Activated naive CD8-positive, alpha-beta T cell treated with anti-CD3 and anti-CD28 coated beads for 36 hours (primary cell): ENCODE measurements around the gene SMARCAL1. TPM values are rescaled to one million over a fixed set of nuclear protein-coding genes. Genes with fewer than 3 reads are reported as not detected.

ENCODE experiments used
- DNase-seq: peaks from one replicate; pipeline ENCODE4 v3.0.0; 2021
- H3K27ac Mint-ChIP-seq: one replicate; pipeline ENCODE4 v1.8.0; 2022; ENCODE audit warnings: mild to moderate bottlenecking, moderate library complexity, mixed read lengths
- H3K27me3 Mint-ChIP-seq: one replicate; pipeline ENCODE4 v1.8.0; 2022; ENCODE audit warnings: mild to moderate bottlenecking, mixed read lengths
- H3K36me3 Mint-ChIP-seq: one replicate; pipeline ENCODE4 v1.8.0; 2021; ENCODE audit warnings: mild to moderate bottlenecking, mixed read lengths
- H3K4me1 Mint-ChIP-seq: one replicate; pipeline ENCODE4 v1.8.0; 2021; ENCODE audit warnings: mixed read lengths
- H3K4me3 Mint-ChIP-seq: one replicate; pipeline ENCODE4 v1.8.0; 2022; ENCODE audit warnings: mild to moderate bottlenecking, moderate library complexity, mixed read lengths
- H3K9me3 Mint-ChIP-seq: one replicate; pipeline ENCODE4 v1.8.0; 2022; ENCODE audit warnings: mixed read lengths
- total RNA-seq, 2 experiments: library from RNA; stranded (reverse); gene quantifications; one replicate each; pipeline ENCODE4 v1.2.3, GENCODE V29; 2021

SMARCAL1 gene
- total RNA-seq, 2 experiments from 2014 or later: 22.4 to 25.3 TPM

GRCh38 chr2:216385478-216385877 is 26.8 kb upstream of the SMARCAL1 start:
- Mint-ChIP-seq H3K9me3 (no peaks in the 10 kb centered on the region), H3K27me3 (no peaks in the 10 kb centered on the region), H3K4me1 (peaks cover 17% of the 10 kb centered on the region), H3K4me3 (no peak overlapping the region), H3K27ac (no peak overlapping the region), H3K36me3 (no peaks in the 10 kb centered on the region)
- no peak for DNase-seq

- H3K4me3 Mint-ChIP-seq: no peak overlapping the region
- H3K9me3 Mint-ChIP-seq: no peaks in the 10 kb centered on the region
- H3K4me1 Mint-ChIP-seq: peaks cover 17% of the 10 kb centered on the region
- no peak overlapping the region for H3K27ac Mint-ChIP-seq
- DNase-seq: no peak
- no peaks in the 10 kb centered on the region for H3K27me3 Mint-ChIP-seq
- H3K36me3 Mint-ChIP-seq: no peaks in the 10 kb centered on the region
Observed at GRCh38 chr2:216387262-216387661, 25.0 kb upstream of the SMARCAL1 start.

GRCh38 chr2:216388046-216388884 is 24.0 kb upstream of the SMARCAL1 start:
- Mint-ChIP-seq H3K9me3 (no peaks in the 10 kb centered on the region), H3K27ac (peak overlapping the region; percentile 80), H3K4me3 (no peak overlapping the region), H3K27me3 (no peaks in the 10 kb centered on the region), H3K36me3 (no peaks in the 10 kb centered on the region), H3K4me1 (peaks cover 17% of the 10 kb centered on the region)
- peak; percentile 17 for DNase-seq

GRCh38 chr2:216389570-216389969 is 22.7 kb upstream of the SMARCAL1 start:
- H3K9me3 Mint-ChIP-seq: no peaks in the 10 kb centered on the region
- H3K4me3 Mint-ChIP-seq: no peak overlapping the region
- peaks cover 18% of the 10 kb centered on the region for H3K4me1 Mint-ChIP-seq

GRCh38 chr2:216391401-216391800 is 20.9 kb upstream of the SMARCAL1 start:
- H3K4me3 Mint-ChIP-seq: no peak overlapping the region
- no peak for DNase-seq
- no peak overlapping the region for H3K27ac Mint-ChIP-seq
- H3K36me3 Mint-ChIP-seq: no peaks in the 10 kb centered on the region
- H3K27me3 Mint-ChIP-seq: no peaks in the 10 kb centered on the region
- H3K9me3 Mint-ChIP-seq: no peaks in the 10 kb centered on the region
- H3K4me1 Mint-ChIP-seq: peaks cover 22% of the 10 kb centered on the region

More at GRCh38 chr2:216389570-216389969, 22.7 kb upstream of the SMARCAL1 start:
- no peaks in the 10 kb centered on the region for H3K36me3 Mint-ChIP-seq
- no peak overlapping the region for H3K27ac Mint-ChIP-seq
- no peaks in the 10 kb centered on the region for H3K27me3 Mint-ChIP-seq
- no peak for DNase-seq

GRCh38 chr2:216392018-216392562 is 20.2 kb upstream of the SMARCAL1 start:
- Mint-ChIP-seq H3K27me3 (no peaks in the 10 kb centered on the region), H3K9me3 (no peaks in the 10 kb centered on the region), H3K27ac (no peak overlapping the region), H3K4me3 (no peak overlapping the region), H3K36me3 (no peaks in the 10 kb centered on the region), H3K4me1 (peaks cover 22% of the 10 kb centered on the region)
- no peak for DNase-seq

- no peak for DNase-seq
- Mint-ChIP-seq H3K27me3 (no peaks in the 10 kb centered on the region), H3K36me3 (no peaks in the 10 kb centered on the region), H3K4me1 (peaks cover 16% of the 10 kb centered on the region), H3K4me3 (no peak overlapping the region), H3K9me3 (no peaks in the 10 kb centered on the region), H3K27ac (no peak overlapping the region)
Observed at GRCh38 chr2:216392945-216393840, 19.1 kb upstream of the SMARCAL1 start.

GRCh38 chr2:216394881-216395280 is 17.4 kb upstream of the SMARCAL1 start:
- DNase-seq: no peak
- Mint-ChIP-seq H3K4me3 (no peak overlapping the region), H3K27me3 (no peaks in the 10 kb centered on the region), H3K9me3 (no peaks in the 10 kb centered on the region), H3K4me1 (peaks cover 5% of the 10 kb centered on the region), H3K27ac (no peak overlapping the region), H3K36me3 (no peaks in the 10 kb centered on the region)

- no peak overlapping the region for H3K27ac Mint-ChIP-seq
- no peak overlapping the region for H3K4me3 Mint-ChIP-seq
- DNase-seq: no peak
- no peaks in the 10 kb centered on the region for H3K27me3 Mint-ChIP-seq
- H3K9me3 Mint-ChIP-seq: no peaks in the 10 kb centered on the region
- no peaks in the 10 kb centered on the region for H3K36me3 Mint-ChIP-seq
- H3K4me1 Mint-ChIP-seq: peaks cover 4% of the 10 kb centered on the region
Observed at GRCh38 chr2:216399621-216400020, 12.7 kb upstream of the SMARCAL1 start.

GRCh38 chr2:216402751-216403150 is 9.5 kb upstream of the SMARCAL1 start:
- DNase-seq: no peak
- Mint-ChIP-seq H3K27ac (no peak overlapping the region), H3K9me3 (no peaks in the 10 kb centered on the region), H3K4me3 (no peak overlapping the region), H3K36me3 (no peaks in the 10 kb centered on the region), H3K4me1 (no peaks in the 10 kb centered on the region), H3K27me3 (no peaks in the 10 kb centered on the region)

GRCh38 chr2:216404010-216404618 is 8.2 kb upstream of the SMARCAL1 start:
- Mint-ChIP-seq H3K27me3 (no peaks in the 10 kb centered on the region), H3K4me1 (no peaks in the 10 kb centered on the region), H3K9me3 (no peaks in the 10 kb centered on the region), H3K36me3 (no peaks in the 10 kb centered on the region), H3K4me3 (no peak overlapping the region), H3K27ac (no peak overlapping the region)
- DNase-seq: peak; percentile 29

GRCh38 chr2:216405588-216405987 is 6.7 kb upstream of the SMARCAL1 start:
- H3K9me3 Mint-ChIP-seq: no peaks in the 10 kb centered on the region
- H3K4me1 Mint-ChIP-seq: no peaks in the 10 kb centered on the region
- no peak overlapping the region for H3K4me3 Mint-ChIP-seq
- H3K27ac Mint-ChIP-seq: no peak overlapping the region
- H3K36me3 Mint-ChIP-seq: no peaks in the 10 kb centered on the region
- DNase-seq: no peak
- no peaks in the 10 kb centered on the region for H3K27me3 Mint-ChIP-seq

GRCh38 chr2:216406826-216407225 is 5.5 kb upstream of the SMARCAL1 start:
- Mint-ChIP-seq H3K36me3 (no peaks in the 10 kb centered on the region), H3K27ac (no peak overlapping the region), H3K4me3 (no peak overlapping the region), H3K27me3 (no peaks in the 10 kb centered on the region), H3K4me1 (peaks cover 3% of the 10 kb centered on the region), H3K9me3 (no peaks in the 10 kb centered on the region)
- DNase-seq: no peak

GRCh38 chr2:216408426-216409290 is 3.6 kb upstream of the SMARCAL1 start:
- no peak overlapping the region for H3K27ac Mint-ChIP-seq
- peaks cover 8% of the 10 kb centered on the region for H3K4me1 Mint-ChIP-seq
- no peak overlapping the region for H3K4me3 Mint-ChIP-seq
- H3K36me3 Mint-ChIP-seq: no peaks in the 10 kb centered on the region
- H3K27me3 Mint-ChIP-seq: no peaks in the 10 kb centered on the region
- no peaks in the 10 kb centered on the region for H3K9me3 Mint-ChIP-seq
- no peak for DNase-seq
